Loucy (cell line): Measurements from ENCODE around the gene DCAF7.

ENCODE experiments used
- CTCF ChIP-seq: fragments of 200-600 bp; sonication (generic); conservative IDR thresholded peaks from 2 replicates; pipeline ENCODE4 v1.5.1; 2014; ENCODE audit warnings: mild to moderate bottlenecking, antibody characterized with exemption, low read length
- EZH2phosphoT487 ChIP-seq: fragments of 200-600 bp; IDR thresholded peaks from 2 replicates; pipeline ENCODE4 v1.6.1; 2018; ENCODE audit warnings: antibody characterized with exemption, mild to moderate bottlenecking, moderate library complexity, borderline replicate concordance

- TF ChIP-seq CTCF = no peak
- no peak for TF ChIP-seq EZH2phosphoT487
These were observed 91.6 kb downstream of the DCAF7 start for GRCh38 chr17:63641692-63642448.
